Body of pancreas (tissue), 4 donors: ENCODE measurements around the gene CPNE5.

Experiments
- POLR2A ChIP-seq, 3 donors: fragments of 450-650 bp; IDR thresholded peaks; one replicate each; pipeline ENCODE4 v1.6.1; 2016; ENCODE audit warnings: antibody characterized with exemption in 3 of 3, mild to moderate bottlenecking in 2 of 3
- TF ChIP-seq, protein P1 (sequence below), 7 experiments: fragments of 450-650 bp in 4 of 7; fragments of 200-600 bp in 3 of 7; sonication (generic) in 3 of 7; IDR thresholded peaks; one replicate each; pipeline ENCODE4 v1.5.1; 2016 to 2019; ENCODE audit warnings: antibody characterized with exemption in 7 of 7

DNA sequence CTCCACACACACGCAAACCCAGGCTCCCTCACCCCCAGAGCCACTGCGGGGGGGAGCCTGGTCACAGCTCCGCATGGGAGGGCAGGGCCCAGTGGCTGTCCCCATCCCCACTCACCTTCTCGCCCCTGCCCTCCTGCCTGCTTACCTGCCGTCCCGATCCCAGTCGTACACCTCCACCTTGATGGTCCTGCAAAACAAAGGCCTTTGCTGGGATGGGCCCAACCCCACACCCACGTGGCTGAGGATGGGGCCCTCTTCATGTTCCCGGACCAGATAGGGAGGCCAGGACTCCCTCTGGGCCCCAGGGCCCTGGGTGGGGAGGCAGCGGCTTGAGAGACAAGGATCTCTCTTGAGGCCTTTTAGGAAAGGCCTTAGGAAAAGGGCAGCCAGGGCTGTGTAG, 74.1 kb downstream of the CPNE5 start:
- TF ChIP-seq, protein P1, sequence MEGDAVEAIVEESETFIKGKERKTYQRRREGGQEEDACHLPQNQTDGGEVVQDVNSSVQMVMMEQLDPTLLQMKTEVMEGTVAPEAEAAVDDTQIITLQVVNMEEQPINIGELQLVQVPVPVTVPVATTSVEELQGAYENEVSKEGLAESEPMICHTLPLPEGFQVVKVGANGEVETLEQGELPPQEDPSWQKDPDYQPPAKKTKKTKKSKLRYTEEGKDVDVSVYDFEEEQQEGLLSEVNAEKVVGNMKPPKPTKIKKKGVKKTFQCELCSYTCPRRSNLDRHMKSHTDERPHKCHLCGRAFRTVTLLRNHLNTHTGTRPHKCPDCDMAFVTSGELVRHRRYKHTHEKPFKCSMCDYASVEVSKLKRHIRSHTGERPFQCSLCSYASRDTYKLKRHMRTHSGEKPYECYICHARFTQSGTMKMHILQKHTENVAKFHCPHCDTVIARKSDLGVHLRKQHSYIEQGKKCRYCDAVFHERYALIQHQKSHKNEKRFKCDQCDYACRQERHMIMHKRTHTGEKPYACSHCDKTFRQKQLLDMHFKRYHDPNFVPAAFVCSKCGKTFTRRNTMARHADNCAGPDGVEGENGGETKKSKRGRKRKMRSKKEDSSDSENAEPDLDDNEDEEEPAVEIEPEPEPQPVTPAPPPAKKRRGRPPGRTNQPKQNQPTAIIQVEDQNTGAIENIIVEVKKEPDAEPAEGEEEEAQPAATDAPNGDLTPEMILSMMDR (IDR thresholded peaks at IDR 0.05) = no peak
- no peak for TF ChIP-seq POLR2A (IDR thresholded peaks at IDR 0.05)
